Activated CD8-positive, alpha-beta memory T cell treated with anti-CD3 and anti-CD28 coated beads for 48 hours (primary cell): ENCODE measurements around the gene LIN9.
"Not testable (repeated sequence)": the region's sequence is repeated elsewhere in the genome, so short reads cannot be mapped to it uniquely, and the experiment has no call there.

Experiments
- DNase-seq, 3 experiments: peaks; one replicate each; pipeline ENCODE4 v3.0.0-alpha.2; 2020; ENCODE audit warnings: low read depth in 2 of 3, low spot score in 2 of 3

Gene LIN9

DNA sequence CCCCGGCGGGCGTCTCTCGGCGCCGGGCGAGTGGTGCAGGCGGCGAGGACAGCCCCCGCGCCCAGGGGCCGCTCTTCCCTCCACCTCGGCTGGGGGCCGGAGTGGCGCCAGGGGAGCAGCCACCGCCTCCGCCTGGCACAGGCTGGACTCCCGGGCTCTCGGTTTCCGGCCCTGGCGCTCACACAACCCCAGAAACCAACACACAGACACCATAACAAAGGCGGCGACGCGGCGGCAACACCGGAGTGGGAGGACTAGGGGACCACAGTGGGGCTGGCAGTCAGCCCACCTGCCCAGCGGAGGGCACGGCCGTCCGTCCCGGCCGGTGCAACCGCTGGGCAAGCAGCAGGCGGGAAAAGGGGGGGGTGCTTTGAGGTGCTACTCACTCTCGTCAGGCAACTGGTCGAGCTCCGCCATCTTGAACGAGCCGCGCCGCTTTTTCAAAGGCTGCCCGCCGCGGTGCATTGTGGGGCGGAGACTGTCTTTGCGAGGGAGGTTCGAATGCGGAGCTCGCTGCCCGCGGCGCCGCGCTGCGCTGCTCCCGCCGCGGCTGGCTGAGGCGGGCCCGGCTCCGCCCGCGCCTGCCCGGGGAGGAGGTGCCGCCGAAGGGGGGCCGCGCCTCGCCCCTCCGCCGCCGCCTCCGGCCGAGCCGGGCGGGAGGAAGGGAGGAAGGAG lies at the start of gene LIN9:
Gene LIN9, minus strand, starts transcription at position 442 of the 675 bp plus-strand sequence. Its CDS starts 25 bp downstream, at position 417.
- peak; percentile 79 to 92 (median 80) for DNase-seq

DNA sequence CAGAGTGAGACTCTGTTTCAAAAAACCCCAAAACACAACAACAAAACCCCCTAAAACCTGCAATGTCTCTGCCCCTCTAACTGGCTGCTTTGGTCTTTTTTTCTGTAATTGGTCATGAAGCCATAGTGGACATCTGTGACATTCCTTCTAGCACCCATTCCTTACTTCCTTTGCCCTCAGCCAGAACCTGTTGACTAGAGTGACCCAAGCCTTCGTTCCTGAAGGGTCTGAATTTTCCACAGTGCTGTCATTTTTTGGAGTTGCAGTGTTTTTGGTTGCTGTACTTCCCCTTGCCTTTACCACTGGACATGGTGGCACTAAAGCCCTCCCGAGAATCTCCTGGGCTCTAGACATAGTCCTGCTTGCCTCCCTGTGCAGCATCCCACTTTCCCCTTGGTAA lies 48.5 kb upstream of the LIN9 start:
- DNase-seq: no peak

GRCh38 chr1:226355669-226356551 lies 46.9 kb upstream of the LIN9 start:
- no peak for DNase-seq

GRCh38 chr1:226355016-226355415 lies 46.1 kb upstream of the LIN9 start:
- no peak for DNase-seq

- DNase-seq: no peak
Observed at GRCh38 chr1:226353698-226354525, 44.9 kb upstream of the LIN9 start.

GRCh38 chr1:226351709-226352108 lies 42.7 kb upstream of the LIN9 start:
- no peak for DNase-seq

DNA sequence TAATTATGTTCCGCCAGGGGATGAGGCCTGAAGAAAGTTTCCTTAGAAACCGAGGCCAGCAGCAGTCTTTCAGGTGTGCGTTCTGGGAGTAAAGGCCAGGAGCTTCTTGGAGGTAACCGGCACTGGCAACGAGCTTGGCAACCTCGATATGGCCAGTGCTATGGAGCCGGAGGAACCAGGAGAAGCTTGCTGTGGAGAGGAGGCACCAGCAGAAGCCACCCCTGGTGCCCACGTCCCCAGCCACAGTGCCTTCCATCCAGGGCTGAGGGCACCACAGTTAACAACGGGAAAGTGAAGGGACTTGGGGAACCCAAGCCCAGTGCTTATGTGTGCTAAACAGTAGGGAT lies 41.5 kb upstream of the LIN9 start:
- no peak for DNase-seq

- no peak for DNase-seq
Observed at GRCh38 chr1:226349801-226350518, 41.0 kb upstream of the LIN9 start.

- no peak for DNase-seq
Observed at GRCh38 chr1:226349081-226349480, 40.1 kb upstream of the LIN9 start.

DNA sequence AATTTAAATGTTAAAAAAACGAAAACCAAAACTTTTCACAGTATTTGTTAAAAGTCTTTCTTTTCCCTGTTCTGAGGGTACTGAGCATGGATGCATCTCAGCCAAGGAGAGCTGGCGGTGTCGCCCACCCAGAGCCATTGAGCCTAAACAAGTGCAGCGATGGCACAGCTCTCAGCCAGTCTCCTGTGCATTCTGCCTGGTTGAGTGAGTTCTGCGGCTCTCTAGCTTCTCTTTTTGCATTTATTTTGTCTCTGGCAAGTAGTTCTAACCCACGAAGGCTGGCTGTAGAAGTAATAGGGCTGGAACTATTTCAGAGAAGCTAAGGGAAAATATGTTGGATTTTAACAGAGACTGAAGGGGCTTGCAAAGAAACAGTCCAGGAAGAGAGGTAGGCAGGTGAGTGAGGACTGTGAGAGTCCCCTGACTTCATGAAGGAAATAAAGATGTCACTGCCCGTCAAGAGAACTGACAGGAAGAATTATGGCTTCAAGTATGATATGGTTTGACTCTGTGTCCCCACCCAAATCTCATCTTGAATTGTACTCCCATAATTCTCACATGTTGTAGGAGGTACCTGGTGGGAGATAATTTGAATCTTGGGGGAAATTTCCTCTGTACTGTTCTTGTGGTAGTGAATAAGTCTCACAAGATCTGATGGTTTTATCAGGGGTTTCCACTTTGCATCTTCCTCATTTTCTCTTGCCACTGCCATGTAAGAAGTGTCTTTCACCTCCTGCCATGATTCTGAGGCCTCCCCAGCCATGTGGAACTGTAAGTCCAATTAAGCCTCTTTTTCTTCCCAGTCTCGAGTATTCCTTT lies 35.7 kb upstream of the LIN9 start:
- DNase-seq: no peak

DNA sequence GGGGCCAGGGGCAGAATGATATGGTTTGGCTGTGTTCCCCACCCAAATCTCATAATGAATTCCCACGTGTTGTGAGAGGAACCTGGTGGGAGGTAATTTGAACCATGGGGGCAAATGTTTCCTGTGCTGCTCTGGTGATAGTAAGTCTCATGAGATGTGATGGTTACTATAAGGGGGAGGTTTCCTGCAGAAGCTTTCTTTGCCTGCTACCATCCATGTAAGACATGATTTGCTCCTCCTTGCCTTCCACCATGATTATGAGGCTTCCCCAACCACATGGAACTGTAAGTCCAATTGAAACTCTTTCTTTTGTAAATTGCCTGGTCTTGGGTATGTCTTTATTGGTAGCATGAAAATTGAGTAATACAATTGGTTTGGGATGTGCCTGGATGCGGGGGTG lies 33.7 kb upstream of the LIN9 start:
- no peak for DNase-seq

GRCh38 chr1:226340111-226340510 lies 31.1 kb upstream of the LIN9 start:
- not testable (repeated sequence) for DNase-seq

DNA sequence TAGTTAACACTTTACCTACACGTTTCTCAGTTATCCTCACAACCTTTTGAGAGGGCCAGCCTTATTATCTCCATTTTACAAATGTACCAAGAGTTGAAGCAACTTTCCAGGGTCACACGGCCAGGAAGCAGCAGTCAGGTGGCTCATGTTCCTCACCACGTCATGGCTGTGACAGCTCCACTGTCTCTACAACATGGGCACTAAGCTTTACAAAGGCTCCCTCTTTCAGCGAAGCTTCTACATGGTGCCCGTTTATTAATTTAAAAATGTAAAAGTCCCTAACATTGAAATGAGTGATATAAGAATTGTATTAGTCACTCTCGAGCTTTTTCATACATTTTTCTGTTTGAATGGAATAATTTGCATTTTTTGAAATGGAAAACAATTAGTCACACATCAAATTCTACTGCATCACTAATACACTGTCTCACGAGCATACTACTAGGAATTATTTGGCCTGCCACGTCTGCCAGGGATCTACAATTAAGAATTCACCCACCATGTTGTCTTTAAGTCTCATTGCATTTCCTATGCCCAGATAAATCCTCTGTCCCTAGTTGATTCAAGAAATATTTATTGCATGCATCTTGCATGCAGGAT lies 28.4 kb upstream of the LIN9 start:
- DNase-seq: no peak

DNA sequence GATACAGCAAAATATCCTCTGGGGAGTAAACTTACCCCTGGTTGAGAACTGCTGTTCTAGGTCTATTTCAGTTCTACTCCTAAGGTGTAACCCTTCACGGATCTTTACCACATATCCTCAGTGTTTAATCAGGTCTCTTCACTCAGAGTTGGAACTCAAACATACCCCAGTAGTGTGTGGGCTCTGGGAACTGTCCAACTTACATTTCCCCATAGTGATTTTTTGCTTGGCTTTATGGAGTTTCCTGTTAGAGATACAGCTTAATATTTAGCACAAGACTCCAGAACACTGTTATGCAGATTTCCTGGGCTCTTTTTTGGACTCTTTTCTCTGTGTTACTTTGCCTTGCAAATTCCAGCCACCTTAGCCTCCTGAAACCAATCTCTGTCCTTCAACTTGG lies 26.7 kb upstream of the LIN9 start:
- no peak for DNase-seq

DNA sequence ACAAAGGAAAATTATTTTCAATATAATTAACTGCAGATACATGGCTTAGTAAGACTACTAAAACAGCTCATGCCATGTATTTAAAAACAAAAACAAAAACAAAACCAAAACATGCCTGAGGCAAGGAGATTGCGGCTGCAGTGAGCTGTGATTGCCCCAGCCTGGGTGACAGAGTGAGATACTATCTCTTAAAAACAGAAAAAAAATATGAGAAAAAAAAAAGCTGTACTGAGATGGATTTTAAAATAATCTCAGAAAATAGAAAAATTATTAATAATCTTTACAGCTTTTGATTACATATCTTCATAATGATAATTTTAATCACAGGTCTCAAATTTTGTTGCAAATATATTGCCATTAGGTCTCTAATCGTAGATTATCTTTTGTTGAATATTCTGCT lies 24.0 kb upstream of the LIN9 start:
- DNase-seq: no peak

GRCh38 chr1:226329237-226329636 lies 20.3 kb upstream of the LIN9 start:
- DNase-seq: no peak

DNA sequence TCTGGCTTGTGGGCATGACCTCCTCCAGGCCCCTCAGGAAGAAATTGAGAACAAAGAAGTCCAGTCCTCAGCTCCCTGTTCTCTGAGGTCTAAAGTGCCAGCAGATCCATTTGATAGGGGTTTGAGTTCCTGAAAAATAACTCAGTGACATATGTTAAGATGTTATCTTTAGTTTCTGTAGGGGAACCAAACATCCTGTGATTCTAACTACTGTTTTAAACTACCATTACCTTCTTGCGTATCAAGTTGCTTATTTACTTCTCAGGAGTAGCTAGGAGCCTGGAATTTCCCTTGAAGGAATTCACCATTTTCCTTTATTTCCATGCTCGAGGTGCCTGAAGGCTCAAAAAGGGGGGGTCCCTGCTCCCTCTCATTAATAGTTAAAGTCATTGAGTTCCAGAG lies 18.8 kb upstream of the LIN9 start:
- DNase-seq: no peak

DNA sequence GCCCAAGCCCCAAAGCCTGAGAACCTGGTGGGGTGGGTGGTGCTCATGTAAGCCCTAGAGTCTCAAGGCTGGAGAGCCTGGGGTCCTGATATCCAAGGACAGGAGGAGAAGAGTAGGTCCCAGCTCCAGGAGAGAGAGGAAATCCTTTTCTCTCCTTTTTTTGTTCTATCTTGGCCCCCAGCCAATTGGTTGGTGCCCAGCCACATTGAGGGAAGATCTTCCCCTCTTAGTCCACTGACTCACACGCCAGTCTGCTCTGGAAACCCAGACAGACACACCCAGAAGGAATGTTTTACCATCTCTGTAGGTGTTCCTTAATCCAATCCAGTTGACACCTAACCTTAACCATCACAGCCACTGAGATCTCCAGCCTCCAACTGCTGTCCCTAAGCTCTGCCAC lies 16.2 kb upstream of the LIN9 start:
- DNase-seq: no peak

DNA sequence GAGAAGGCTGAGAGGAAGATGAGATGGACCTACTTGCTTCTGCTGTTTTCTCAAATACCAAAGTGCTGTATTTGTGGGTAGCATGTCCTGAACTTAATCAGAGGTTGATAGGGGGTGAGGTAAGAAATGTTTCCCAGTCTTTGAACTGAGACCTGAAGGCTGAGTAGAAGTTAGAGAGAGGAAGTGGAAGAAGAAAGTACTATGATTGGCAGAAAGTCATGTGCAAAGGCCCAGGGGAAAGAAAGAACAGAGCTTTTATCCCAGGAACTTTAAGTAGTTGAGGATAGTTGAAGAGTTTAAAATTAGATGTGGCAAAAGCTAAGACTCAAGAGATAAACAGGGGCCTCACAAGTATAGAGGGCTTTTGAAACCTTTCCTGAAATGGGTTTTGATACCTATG lies 15.5 kb upstream of the LIN9 start:
- DNase-seq: no peak

DNA sequence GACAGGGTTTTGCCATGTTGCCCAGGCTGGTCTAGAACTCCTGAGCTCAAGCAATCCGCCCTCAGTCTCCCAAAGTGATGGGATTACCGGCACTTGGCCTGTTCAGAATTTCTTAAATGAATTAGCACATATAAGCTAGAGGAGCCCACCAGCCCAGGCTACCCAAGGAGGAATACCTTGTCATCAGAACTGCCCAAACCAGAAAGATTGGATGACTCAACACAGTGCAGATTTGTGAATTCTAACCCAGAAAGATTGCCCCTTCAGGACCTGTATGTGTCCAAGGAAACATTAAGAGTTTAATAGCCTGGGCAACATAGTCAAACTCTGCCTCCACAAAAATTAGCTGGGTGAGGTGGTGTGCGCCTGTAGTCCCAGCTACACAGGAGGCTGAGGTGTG lies 14.0 kb upstream of the LIN9 start:
- DNase-seq: no peak
